ENCODE measurements around the gene CAMK2D.
A peak's percentile ranks its signal among the peaks of the same experiment; 100 is the strongest.

Gene CAMK2D

GRCh38 chr4:113547487-113548042 is 214.0 kb downstream of the CAMK2D start:
- H3K36me3 ChIP-seq (ENCODE audit: control insufficient read depth in 4 of 4, insufficient read depth in 4 of 4, low read length in 3 of 4) = no peaks in the 10 kb centered on the region
- no peaks in the 10 kb centered on the region for H3K4me1 ChIP-seq (ENCODE audit: control extremely low read depth in 1 of 4, control insufficient read depth in 4 of 4, insufficient read depth in 4 of 4, low read length in 3 of 4)
- ChIA-PET POLR2A (no interaction called here), CTCF (interaction anchor here (0.7 to 2.2 kb wide), 18 partner anchors 10 to 837 kb away, joined by 3 to 14 read pairs (median 4); no protein-coding TSS in a partner anchor)
- peak; percentile 92 to 93 (median 93) for DNase-seq
- H3K9me3 ChIP-seq (ENCODE audit: control extremely low read depth in 1 of 5, control insufficient read depth in 4 of 5, insufficient read depth in 2 of 5, low read depth in 1 of 5, low read length in 4 of 5) = no peaks in the 10 kb centered on the region
- H3K27me3 ChIP-seq (replicated peaks in 2 of 5; ENCODE audit: control insufficient read depth in 4 of 5, insufficient read depth in 5 of 5, low read length in 4 of 5) = peaks cover 0 to 3% (median 0%) of the 10 kb centered on the region in 5 experiments
- H3K27ac ChIP-seq (ENCODE audit: insufficient read depth in 1 of 2, low read depth in 1 of 2, low read length in 2 of 2, poor library complexity in 1 of 2, severe bottlenecking in 2 of 2) = no peak overlapping the region
- no peak overlapping the region for H3K4me3 ChIP-seq (ENCODE audit: control insufficient read depth in 1 of 7, extremely low read depth in 1 of 7, insufficient read depth in 4 of 7, low read depth in 2 of 7, low read length in 6 of 7)
- 7% methylated on average over 5 of the region's 5 CpGs for WGBS (ENCODE audit: insufficient coverage)

GRCh38 chr4:113541933-113542332 is 219.6 kb downstream of the CAMK2D start:
- POLR2A ChIA-PET = no interaction called here
- Histone ChIP-seq H3K4me3 (ENCODE audit: control insufficient read depth in 1 of 7, extremely low read depth in 1 of 7, insufficient read depth in 4 of 7, low read depth in 2 of 7, low read length in 6 of 7) (no peak overlapping the region), H3K4me1 (ENCODE audit: control extremely low read depth in 1 of 4, control insufficient read depth in 4 of 4, insufficient read depth in 4 of 4, low read length in 3 of 4) (no peaks in the 10 kb centered on the region), H3K9me3 (ENCODE audit: control extremely low read depth in 1 of 5, control insufficient read depth in 4 of 5, insufficient read depth in 2 of 5, low read depth in 1 of 5, low read length in 4 of 5) (no peaks in the 10 kb centered on the region), H3K27ac (ENCODE audit: insufficient read depth in 1 of 2, low read depth in 1 of 2, low read length in 2 of 2, poor library complexity in 1 of 2, severe bottlenecking in 2 of 2) (no peak overlapping the region), H3K36me3 (ENCODE audit: control insufficient read depth in 4 of 4, insufficient read depth in 4 of 4, low read length in 3 of 4) (no peaks in the 10 kb centered on the region), H3K27me3 (replicated peaks in 2 of 5; ENCODE audit: control insufficient read depth in 4 of 5, insufficient read depth in 5 of 5, low read length in 4 of 5) (peaks cover 0 to 3% (median 0%) of the 10 kb centered on the region in 5 experiments)
- CTCF ChIA-PET = interaction anchor here (0.7 to 3.1 kb wide), 3 partner anchors 9 to 158 kb away, joined by 3 to 9 read pairs (median 5); no protein-coding TSS in a partner anchor
- no peak for DNase-seq

- H3K4me1 ChIP-seq (ENCODE audit: control extremely low read depth in 1 of 4, control insufficient read depth in 4 of 4, insufficient read depth in 4 of 4, low read length in 3 of 4) = no peaks in the 10 kb centered on the region
- H3K9me3 ChIP-seq (ENCODE audit: control extremely low read depth in 1 of 5, control insufficient read depth in 4 of 5, insufficient read depth in 2 of 5, low read depth in 1 of 5, low read length in 4 of 5) = no peaks in the 10 kb centered on the region
- H3K27ac ChIP-seq (ENCODE audit: insufficient read depth in 1 of 2, low read depth in 1 of 2, low read length in 2 of 2, poor library complexity in 1 of 2, severe bottlenecking in 2 of 2) = no peak overlapping the region
- H3K36me3 ChIP-seq (ENCODE audit: control insufficient read depth in 4 of 4, insufficient read depth in 4 of 4, low read length in 3 of 4) = no peaks in the 10 kb centered on the region
- peaks cover 0 to 3% (median 0%) of the 10 kb centered on the region in 5 experiments for H3K27me3 ChIP-seq (replicated peaks in 2 of 5; ENCODE audit: control insufficient read depth in 4 of 5, insufficient read depth in 5 of 5, low read length in 4 of 5)
- ChIA-PET POLR2A (no interaction called here), CTCF (interaction anchor here (2.2 to 3.1 kb wide), 2 partner anchors 10 to 34 kb away, joined by 5 to 9 read pairs; no protein-coding TSS in a partner anchor)
- no peak for DNase-seq
- H3K4me3 ChIP-seq (ENCODE audit: control insufficient read depth in 1 of 7, extremely low read depth in 1 of 7, insufficient read depth in 4 of 7, low read depth in 2 of 7, low read length in 6 of 7) = no peak overlapping the region
- WGBS (ENCODE audit: insufficient coverage) = no CpG with 5 or more reads among the region's 1 CpG
These were observed 220.7 kb downstream of the CAMK2D start for GRCh38 chr4:113540859-113541258.

- POLR2A ChIA-PET = no interaction called here
- 100% methylated on average over 1 of the region's 3 CpGs for WGBS (ENCODE audit: insufficient coverage)
These were observed 222.1 kb downstream of the CAMK2D start for GRCh38 chr4:113539408-113539807.

GRCh38 chr4:113537628-113538027 is 223.9 kb downstream of the CAMK2D start:
- no peak overlapping the region for H3K4me3 ChIP-seq (ENCODE audit: control insufficient read depth in 1 of 7, extremely low read depth in 1 of 7, insufficient read depth in 4 of 7, low read depth in 2 of 7, low read length in 6 of 7)
- H3K36me3 ChIP-seq (ENCODE audit: control insufficient read depth in 4 of 4, insufficient read depth in 4 of 4, low read length in 3 of 4) = no peaks in the 10 kb centered on the region
- no peak overlapping the region for H3K27ac ChIP-seq (ENCODE audit: insufficient read depth in 1 of 2, low read depth in 1 of 2, low read length in 2 of 2, poor library complexity in 1 of 2, severe bottlenecking in 2 of 2)
- CTCF ChIA-PET = no interaction called here
- POLR2A ChIA-PET = no interaction called here
- DNase-seq = no peak
- H3K27me3 ChIP-seq (replicated peaks in 2 of 5; ENCODE audit: control insufficient read depth in 4 of 5, insufficient read depth in 5 of 5, low read length in 4 of 5) = no peaks in the 10 kb centered on the region
- WGBS (ENCODE audit: insufficient coverage) = 100% methylated on average over 1 of the region's 1 CpG
- no peaks in the 10 kb centered on the region for H3K9me3 ChIP-seq (ENCODE audit: control extremely low read depth in 1 of 5, control insufficient read depth in 4 of 5, insufficient read depth in 2 of 5, low read depth in 1 of 5, low read length in 4 of 5)
- no peaks in the 10 kb centered on the region for H3K4me1 ChIP-seq (ENCODE audit: control extremely low read depth in 1 of 4, control insufficient read depth in 4 of 4, insufficient read depth in 4 of 4, low read length in 3 of 4)

More at GRCh38 chr4:113539408-113539807, 222.1 kb downstream of the CAMK2D start:
- no peaks in the 10 kb centered on the region for H3K27me3 ChIP-seq (replicated peaks in 2 of 5; ENCODE audit: control insufficient read depth in 4 of 5, insufficient read depth in 5 of 5, low read length in 4 of 5)
- no peak overlapping the region for H3K27ac ChIP-seq (ENCODE audit: insufficient read depth in 1 of 2, low read depth in 1 of 2, low read length in 2 of 2, poor library complexity in 1 of 2, severe bottlenecking in 2 of 2)
- no peaks in the 10 kb centered on the region for H3K36me3 ChIP-seq (ENCODE audit: control insufficient read depth in 4 of 4, insufficient read depth in 4 of 4, low read length in 3 of 4)
- no peaks in the 10 kb centered on the region for H3K9me3 ChIP-seq (ENCODE audit: control extremely low read depth in 1 of 5, control insufficient read depth in 4 of 5, insufficient read depth in 2 of 5, low read depth in 1 of 5, low read length in 4 of 5)
- H3K4me1 ChIP-seq (ENCODE audit: control extremely low read depth in 1 of 4, control insufficient read depth in 4 of 4, insufficient read depth in 4 of 4, low read length in 3 of 4) = no peaks in the 10 kb centered on the region
- CTCF ChIA-PET = interaction anchor here (0.7 to 0.9 kb wide), 2 partner anchors 13 to 366 kb away, joined by 3 read pairs; no protein-coding TSS in a partner anchor
- H3K4me3 ChIP-seq (ENCODE audit: control insufficient read depth in 1 of 7, extremely low read depth in 1 of 7, insufficient read depth in 4 of 7, low read depth in 2 of 7, low read length in 6 of 7) = no peak overlapping the region
- no peak for DNase-seq

GRCh38 chr4:113537203-113537602 is 224.3 kb downstream of the CAMK2D start:
- WGBS (ENCODE audit: insufficient coverage) = 100% methylated on average over 1 of the region's 2 CpGs
- H3K36me3 ChIP-seq (ENCODE audit: control insufficient read depth in 4 of 4, insufficient read depth in 4 of 4, low read length in 3 of 4) = no peaks in the 10 kb centered on the region
- DNase-seq = no peak
- ChIA-PET POLR2A (no interaction called here), CTCF (no interaction called here)
- H3K9me3 ChIP-seq (ENCODE audit: control extremely low read depth in 1 of 5, control insufficient read depth in 4 of 5, insufficient read depth in 2 of 5, low read depth in 1 of 5, low read length in 4 of 5) = no peaks in the 10 kb centered on the region
- no peak overlapping the region for H3K27ac ChIP-seq (ENCODE audit: insufficient read depth in 1 of 2, low read depth in 1 of 2, low read length in 2 of 2, poor library complexity in 1 of 2, severe bottlenecking in 2 of 2)
- no peak overlapping the region for H3K4me3 ChIP-seq (ENCODE audit: control insufficient read depth in 1 of 7, extremely low read depth in 1 of 7, insufficient read depth in 4 of 7, low read depth in 2 of 7, low read length in 6 of 7)
- no peaks in the 10 kb centered on the region for H3K27me3 ChIP-seq (replicated peaks in 2 of 5; ENCODE audit: control insufficient read depth in 4 of 5, insufficient read depth in 5 of 5, low read length in 4 of 5)
- H3K4me1 ChIP-seq (ENCODE audit: control extremely low read depth in 1 of 4, control insufficient read depth in 4 of 4, insufficient read depth in 4 of 4, low read length in 3 of 4) = no peaks in the 10 kb centered on the region

GRCh38 chr4:113534711-113535110 is 226.8 kb downstream of the CAMK2D start:
- Histone ChIP-seq H3K9me3 (ENCODE audit: control extremely low read depth in 1 of 5, control insufficient read depth in 4 of 5, insufficient read depth in 2 of 5, low read depth in 1 of 5, low read length in 4 of 5) (no peaks in the 10 kb centered on the region), H3K4me1 (ENCODE audit: control extremely low read depth in 1 of 4, control insufficient read depth in 4 of 4, insufficient read depth in 4 of 4, low read length in 3 of 4) (no peaks in the 10 kb centered on the region), H3K36me3 (ENCODE audit: control insufficient read depth in 4 of 4, insufficient read depth in 4 of 4, low read length in 3 of 4) (no peaks in the 10 kb centered on the region), H3K4me3 (ENCODE audit: control insufficient read depth in 1 of 7, extremely low read depth in 1 of 7, insufficient read depth in 4 of 7, low read depth in 2 of 7, low read length in 6 of 7) (no peak overlapping the region), H3K27ac (ENCODE audit: insufficient read depth in 1 of 2, low read depth in 1 of 2, low read length in 2 of 2, poor library complexity in 1 of 2, severe bottlenecking in 2 of 2) (no peak overlapping the region), H3K27me3 (replicated peaks in 2 of 5; ENCODE audit: control insufficient read depth in 4 of 5, insufficient read depth in 5 of 5, low read length in 4 of 5) (no peaks in the 10 kb centered on the region)
- CTCF ChIA-PET = interaction anchor here (1.0 kb wide), 1 partner anchor 11 kb away, joined by 4 read pairs; no protein-coding TSS in a partner anchor
- 100% methylated on average over 1 of the region's 1 CpG for WGBS (ENCODE audit: insufficient coverage)
- no peak for DNase-seq
- POLR2A ChIA-PET = no interaction called here
